ENCODE measurements around the gene KIAA0753.

KIAA0753 gene

GRCh38 chr17:6555331-6556120, 85.0 kb downstream of the KIAA0753 start:
- Histone ChIP-seq H3K27ac (ENCODE audit: low read length) (no peak overlapping the region), H2AFZ (ENCODE audit: low read depth, low read length) (no peak overlapping the region), H3K4me2 (ENCODE audit: low read length) (no peak overlapping the region), H3K4me1 (ENCODE audit: low read length) (no peaks in the 10 kb centered on the region), H3K36me3 (replicated peaks; ENCODE audit: low read depth, low read length) (no peaks in the 10 kb centered on the region), H4K20me1 (ENCODE audit: insufficient read depth, low read length) (no peaks in the 10 kb centered on the region), H3K9me3 (ENCODE audit: insufficient read depth, low read length) (no peaks in the 10 kb centered on the region), H3K27me3 (ENCODE audit: low read depth, low read length) (no peaks in the 10 kb centered on the region), H3K79me2 (ENCODE audit: low read length) (no peaks in the 10 kb centered on the region), H3K9ac (ENCODE audit: low read length) (no peak overlapping the region), H3K4me3 (ENCODE audit: low read length) (no peak overlapping the region)
- TF ChIP-seq EZH2phosphoT487 (IDR thresholded peaks at IDR 0.05; ENCODE audit: low read depth): no peak
- TF ChIP-seq, protein P1, sequence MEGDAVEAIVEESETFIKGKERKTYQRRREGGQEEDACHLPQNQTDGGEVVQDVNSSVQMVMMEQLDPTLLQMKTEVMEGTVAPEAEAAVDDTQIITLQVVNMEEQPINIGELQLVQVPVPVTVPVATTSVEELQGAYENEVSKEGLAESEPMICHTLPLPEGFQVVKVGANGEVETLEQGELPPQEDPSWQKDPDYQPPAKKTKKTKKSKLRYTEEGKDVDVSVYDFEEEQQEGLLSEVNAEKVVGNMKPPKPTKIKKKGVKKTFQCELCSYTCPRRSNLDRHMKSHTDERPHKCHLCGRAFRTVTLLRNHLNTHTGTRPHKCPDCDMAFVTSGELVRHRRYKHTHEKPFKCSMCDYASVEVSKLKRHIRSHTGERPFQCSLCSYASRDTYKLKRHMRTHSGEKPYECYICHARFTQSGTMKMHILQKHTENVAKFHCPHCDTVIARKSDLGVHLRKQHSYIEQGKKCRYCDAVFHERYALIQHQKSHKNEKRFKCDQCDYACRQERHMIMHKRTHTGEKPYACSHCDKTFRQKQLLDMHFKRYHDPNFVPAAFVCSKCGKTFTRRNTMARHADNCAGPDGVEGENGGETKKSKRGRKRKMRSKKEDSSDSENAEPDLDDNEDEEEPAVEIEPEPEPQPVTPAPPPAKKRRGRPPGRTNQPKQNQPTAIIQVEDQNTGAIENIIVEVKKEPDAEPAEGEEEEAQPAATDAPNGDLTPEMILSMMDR (IDR thresholded peaks at IDR 0.05; ENCODE audit: low read depth, low read length): no peak

DNA sequence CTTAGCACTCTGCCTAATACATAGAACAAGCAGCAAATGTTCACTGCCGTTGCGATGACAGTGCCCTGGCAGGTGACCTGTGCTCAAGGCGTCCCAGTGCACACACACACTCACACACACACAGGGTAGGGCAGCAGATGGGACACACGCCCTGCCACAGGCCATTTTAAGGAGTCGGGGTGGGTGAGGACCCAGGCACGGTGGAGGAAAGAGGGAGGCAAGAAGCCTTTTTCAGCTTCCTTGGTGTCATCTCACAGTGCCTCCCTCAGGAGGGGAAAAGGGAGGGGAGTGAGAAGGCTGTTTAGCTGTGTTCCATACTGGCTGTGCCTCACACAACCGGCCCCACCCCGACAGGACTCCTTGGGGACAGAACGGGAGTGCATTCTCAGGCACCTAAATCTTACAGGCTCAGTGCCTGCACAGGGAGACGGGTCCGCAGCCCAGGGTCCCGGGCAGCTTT, 85.6 kb downstream of the KIAA0753 start:
- no peaks in the 10 kb centered on the region for H3K79me2 ChIP-seq (ENCODE audit: low read length)
- H3K4me2 ChIP-seq (ENCODE audit: low read length): no peak overlapping the region
- H3K27ac ChIP-seq (ENCODE audit: low read length): no peak overlapping the region
- no peaks in the 10 kb centered on the region for H4K20me1 ChIP-seq (ENCODE audit: insufficient read depth, low read length)
- no peak overlapping the region for H2AFZ ChIP-seq (ENCODE audit: low read depth, low read length)
- H3K36me3 ChIP-seq (replicated peaks; ENCODE audit: low read depth, low read length): no peaks in the 10 kb centered on the region
- no peak for TF ChIP-seq EZH2phosphoT487 (IDR thresholded peaks at IDR 0.05; ENCODE audit: low read depth)
- TF ChIP-seq, protein P1 (IDR thresholded peaks at IDR 0.05; ENCODE audit: low read depth, low read length): no peak
- no peak overlapping the region for H3K9ac ChIP-seq (ENCODE audit: low read length)
- no peak overlapping the region for H3K4me3 ChIP-seq (ENCODE audit: low read length)
- H3K27me3 ChIP-seq (ENCODE audit: low read depth, low read length): no peaks in the 10 kb centered on the region
- H3K4me1 ChIP-seq (ENCODE audit: low read length): no peaks in the 10 kb centered on the region
- H3K9me3 ChIP-seq (ENCODE audit: insufficient read depth, low read length): no peaks in the 10 kb centered on the region

GRCh38 chr17:6554342-6554741, 86.2 kb downstream of the KIAA0753 start:
- Histone ChIP-seq H3K9me3 (ENCODE audit: insufficient read depth, low read length) (no peaks in the 10 kb centered on the region), H3K36me3 (replicated peaks; ENCODE audit: low read depth, low read length) (no peaks in the 10 kb centered on the region), H3K4me3 (ENCODE audit: low read length) (no peak overlapping the region), H3K27ac (ENCODE audit: low read length) (no peak overlapping the region), H3K4me2 (ENCODE audit: low read length) (no peak overlapping the region), H4K20me1 (ENCODE audit: insufficient read depth, low read length) (no peaks in the 10 kb centered on the region), H3K27me3 (ENCODE audit: low read depth, low read length) (no peaks in the 10 kb centered on the region), H3K9ac (ENCODE audit: low read length) (no peak overlapping the region), H2AFZ (ENCODE audit: low read depth, low read length) (no peak overlapping the region), H3K4me1 (ENCODE audit: low read length) (no peaks in the 10 kb centered on the region), H3K79me2 (ENCODE audit: low read length) (no peaks in the 10 kb centered on the region)
- TF ChIP-seq, protein P1 (IDR thresholded peaks at IDR 0.05; ENCODE audit: low read depth, low read length): no peak
- no peak for TF ChIP-seq EZH2phosphoT487 (IDR thresholded peaks at IDR 0.05; ENCODE audit: low read depth)

- Histone ChIP-seq H3K4me3 (ENCODE audit: low read length) (no peak overlapping the region), H3K9ac (ENCODE audit: low read length) (no peak overlapping the region), H3K27ac (ENCODE audit: low read length) (no peak overlapping the region), H3K9me3 (ENCODE audit: insufficient read depth, low read length) (no peaks in the 10 kb centered on the region), H2AFZ (ENCODE audit: low read depth, low read length) (no peak overlapping the region), H3K36me3 (replicated peaks; ENCODE audit: low read depth, low read length) (no peaks in the 10 kb centered on the region), H3K4me1 (ENCODE audit: low read length) (no peaks in the 10 kb centered on the region), H4K20me1 (ENCODE audit: insufficient read depth, low read length) (no peaks in the 10 kb centered on the region), H3K27me3 (ENCODE audit: low read depth, low read length) (no peaks in the 10 kb centered on the region), H3K4me2 (ENCODE audit: low read length) (no peak overlapping the region), H3K79me2 (ENCODE audit: low read length) (no peaks in the 10 kb centered on the region)
- no peak for TF ChIP-seq EZH2phosphoT487 (IDR thresholded peaks at IDR 0.05; ENCODE audit: low read depth)
- TF ChIP-seq, protein P1 (IDR thresholded peaks at IDR 0.05; ENCODE audit: low read depth, low read length): no peak
Measured at GRCh38 chr17:6551869-6552531, 88.5 kb downstream of the KIAA0753 start.
